ENCODE measurements around the gene SLC5A6.

The SLC5A6 gene

DNA sequence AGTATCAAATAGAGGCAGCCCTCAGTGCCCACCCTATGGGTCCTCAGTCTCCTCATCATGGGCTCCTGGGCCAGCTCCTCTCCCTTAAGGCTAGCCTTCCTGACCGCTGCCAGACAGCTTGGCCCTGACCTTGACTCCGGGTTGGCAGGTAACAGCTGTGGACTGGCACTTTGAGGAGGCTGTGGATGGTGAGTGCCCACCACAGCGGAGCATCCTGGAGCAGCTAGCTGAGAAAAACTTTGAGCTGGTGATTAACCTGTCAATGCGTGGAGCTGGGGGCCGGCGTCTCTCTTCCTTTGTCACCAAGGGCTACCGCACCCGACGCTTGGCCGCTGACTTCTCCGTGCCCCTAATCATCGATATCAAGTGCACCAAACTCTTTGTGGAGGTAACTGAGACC is 24.1 kb upstream of the SLC5A6 start:
- no peak for FAIRE-seq

DNA sequence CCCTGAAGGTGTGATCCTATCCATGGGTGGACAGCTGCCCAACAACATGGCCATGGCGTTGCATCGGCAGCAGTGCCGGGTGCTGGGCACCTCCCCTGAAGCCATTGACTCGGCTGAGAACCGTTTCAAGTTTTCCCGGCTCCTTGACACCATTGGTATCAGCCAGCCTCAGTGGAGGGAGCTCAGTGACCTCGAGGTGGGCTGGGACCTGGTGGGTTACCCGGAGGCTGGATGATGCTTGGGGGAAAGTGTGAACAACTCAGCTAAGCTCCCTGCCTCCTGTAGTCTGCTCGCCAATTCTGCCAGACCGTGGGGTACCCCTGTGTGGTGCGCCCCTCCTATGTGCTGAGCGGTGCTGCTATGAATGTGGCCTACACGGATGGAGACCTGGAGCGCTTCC is 21.3 kb upstream of the SLC5A6 start:
- no peak for FAIRE-seq

DNA sequence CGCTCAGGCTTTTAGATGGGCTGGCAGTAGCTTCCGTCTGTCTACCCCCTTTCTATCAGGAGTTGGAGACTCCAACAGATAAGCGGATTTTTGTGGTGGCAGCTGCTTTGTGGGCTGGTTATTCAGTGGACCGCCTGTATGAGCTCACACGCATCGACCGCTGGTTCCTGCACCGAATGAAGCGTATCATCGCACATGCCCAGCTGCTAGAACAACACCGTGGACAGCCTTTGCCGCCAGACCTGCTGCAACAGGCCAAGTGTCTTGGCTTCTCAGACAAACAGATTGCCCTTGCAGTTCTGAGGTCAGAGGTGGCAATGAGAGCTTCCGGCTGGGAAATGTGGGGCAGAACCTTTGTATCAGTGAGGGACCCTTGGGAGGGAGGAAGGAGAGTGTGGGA is 19.9 kb upstream of the SLC5A6 start:
- FAIRE-seq, result no peak

DNA sequence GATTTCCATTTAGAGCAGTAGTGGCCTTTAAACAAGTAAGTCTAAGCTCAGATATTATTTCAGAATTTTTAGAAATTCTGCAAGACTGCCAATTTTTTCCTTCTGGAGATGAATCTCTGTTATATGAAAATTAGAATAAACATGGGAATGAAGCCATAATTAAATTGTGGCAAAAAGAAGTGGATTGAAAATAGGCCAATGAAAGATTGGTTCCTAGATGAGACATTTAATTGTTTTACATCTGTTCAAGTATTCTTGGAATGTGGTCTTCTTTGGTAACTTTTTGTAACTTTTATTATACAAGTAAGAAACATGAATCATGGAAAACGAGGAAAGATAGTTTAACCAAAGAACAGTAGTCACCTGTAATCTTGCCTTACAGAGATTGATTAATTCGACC is 15.4 kb upstream of the SLC5A6 start:
- FAIRE-seq, result no peak

DNA sequence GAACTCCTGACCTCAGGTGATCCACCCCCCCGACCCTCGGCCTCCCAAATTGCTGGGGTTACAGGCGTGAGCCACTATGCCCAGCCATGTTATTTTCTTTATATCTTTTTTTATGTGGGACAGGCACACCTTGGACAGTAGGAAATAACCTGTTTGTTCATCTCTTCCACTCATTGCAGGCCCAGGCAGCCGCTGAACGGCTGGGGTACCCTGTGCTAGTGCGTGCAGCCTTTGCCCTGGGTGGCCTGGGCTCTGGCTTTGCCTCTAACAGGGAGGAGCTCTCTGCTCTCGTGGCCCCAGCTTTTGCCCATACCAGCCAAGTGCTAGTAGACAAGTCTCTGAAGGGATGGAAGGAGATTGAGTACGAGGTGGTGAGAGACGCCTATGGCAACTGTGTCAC is 13.5 kb upstream of the SLC5A6 start:
- no peak for FAIRE-seq

DNA sequence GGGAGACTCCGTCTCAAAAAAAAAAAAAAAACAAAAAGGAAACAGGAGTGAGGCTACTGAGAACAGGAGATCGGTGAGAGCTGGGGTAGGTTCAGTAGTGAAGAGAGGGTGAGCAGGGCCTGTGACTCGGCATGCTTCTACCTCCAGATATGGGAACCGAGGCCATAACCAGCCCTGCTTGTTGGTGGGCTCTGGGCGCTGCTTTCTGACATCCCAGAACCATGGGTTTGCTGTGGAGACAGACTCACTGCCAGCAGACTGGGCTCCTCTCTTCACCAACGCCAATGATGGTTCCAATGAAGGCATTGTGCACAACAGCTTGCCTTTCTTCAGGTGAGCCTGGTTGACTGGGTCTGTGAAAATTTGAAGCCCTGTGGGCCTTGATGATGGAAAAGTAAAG is 11.3 kb upstream of the SLC5A6 start:
- no peak for FAIRE-seq

DNA sequence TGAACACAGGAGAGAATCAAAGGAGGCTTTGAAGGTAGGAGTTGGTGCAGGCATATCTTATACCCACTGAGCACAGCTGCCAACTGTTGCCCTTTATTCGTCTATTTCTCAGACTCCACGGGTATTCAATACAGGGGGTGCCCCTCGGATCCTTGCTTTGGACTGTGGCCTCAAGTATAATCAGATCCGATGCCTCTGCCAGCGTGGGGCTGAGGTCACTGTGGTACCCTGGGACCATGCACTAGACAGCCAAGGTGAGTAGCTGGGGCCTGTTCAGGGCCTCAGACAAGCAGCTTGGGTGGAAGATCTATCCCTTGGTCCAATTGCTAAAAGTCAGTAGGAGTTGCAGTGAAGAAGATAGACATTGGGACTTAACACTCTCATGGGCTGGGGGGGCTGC is 10.3 kb upstream of the SLC5A6 start:
- no peak for FAIRE-seq

DNA sequence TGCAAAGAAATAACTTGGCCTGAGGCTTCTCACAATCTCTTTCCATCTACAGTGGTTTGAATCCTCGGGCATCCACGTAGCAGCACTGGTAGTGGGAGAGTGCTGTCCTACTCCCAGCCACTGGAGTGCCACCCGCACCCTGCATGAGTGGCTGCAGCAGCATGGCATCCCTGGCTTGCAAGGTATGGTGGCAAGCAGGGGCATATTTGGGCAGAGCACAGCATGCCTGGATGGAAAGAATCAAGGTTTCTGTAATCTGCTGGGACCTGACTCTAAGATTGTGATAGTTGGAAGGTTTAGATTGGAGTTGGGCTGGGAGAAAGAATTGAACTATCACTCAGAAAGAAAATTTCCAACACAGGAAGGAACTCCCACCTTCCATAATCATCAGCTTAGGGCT is 9.1 kb upstream of the SLC5A6 start:
- no peak for FAIRE-seq

DNA sequence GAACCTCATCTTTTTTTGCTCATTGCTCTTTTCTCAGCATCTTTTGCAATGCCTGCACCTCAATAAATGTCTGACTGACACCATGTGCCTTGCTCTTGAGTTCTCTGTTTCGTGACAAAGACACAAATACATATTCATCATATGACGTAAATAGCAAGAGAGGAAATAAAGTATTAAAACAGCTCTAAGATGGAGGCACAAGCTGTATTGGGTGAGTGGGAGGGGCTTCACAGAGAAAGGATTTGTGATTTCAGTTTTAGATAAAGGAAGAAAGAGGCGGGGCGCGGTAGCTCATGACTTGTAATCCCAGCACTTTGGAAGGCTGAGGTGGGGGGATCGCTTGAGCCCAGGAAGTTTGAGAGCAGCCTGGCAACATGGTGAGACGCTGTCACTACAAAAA is 8.0 kb upstream of the SLC5A6 start:
- FAIRE-seq, result no peak

DNA sequence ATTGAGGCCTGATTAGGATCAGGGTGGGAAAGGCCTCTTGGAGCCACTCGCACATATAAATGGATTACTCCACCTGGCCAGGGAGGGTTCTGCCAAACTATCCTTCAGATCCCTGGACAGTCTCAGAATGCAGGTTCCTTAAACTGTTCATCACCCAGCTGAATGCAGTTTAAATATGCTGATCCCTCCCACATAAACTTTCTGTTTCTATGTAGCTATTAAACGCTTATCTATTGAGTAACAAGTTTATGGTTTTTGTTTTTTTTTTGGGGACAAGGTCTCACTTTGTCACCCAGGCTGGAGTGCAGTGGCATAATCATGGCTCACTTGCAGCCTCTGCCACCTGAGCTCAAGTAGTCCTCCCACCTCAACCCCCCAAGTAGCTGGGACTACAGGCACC is 7.0 kb upstream of the SLC5A6 start:
- no peak for FAIRE-seq

DNA sequence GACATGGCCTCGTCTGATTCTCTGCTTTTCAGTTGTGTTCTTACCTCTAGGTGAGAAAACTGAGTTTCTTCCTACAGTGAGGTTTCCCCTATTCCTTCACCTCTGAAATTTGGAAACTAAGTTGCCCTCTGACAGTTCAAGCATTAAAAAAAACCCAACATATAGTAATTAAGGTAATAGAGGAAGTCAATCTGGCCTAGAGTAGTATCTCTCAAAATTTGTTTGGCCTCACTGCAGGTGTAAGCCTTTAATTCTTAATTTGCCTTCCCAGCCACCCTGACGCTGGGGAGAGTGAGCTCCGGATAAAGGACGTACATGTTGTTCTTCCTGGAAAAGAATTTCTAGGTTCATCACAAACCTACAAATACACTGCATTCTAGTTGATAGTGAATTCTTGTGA is 6.5 kb upstream of the SLC5A6 start:
- no peak for FAIRE-seq

DNA sequence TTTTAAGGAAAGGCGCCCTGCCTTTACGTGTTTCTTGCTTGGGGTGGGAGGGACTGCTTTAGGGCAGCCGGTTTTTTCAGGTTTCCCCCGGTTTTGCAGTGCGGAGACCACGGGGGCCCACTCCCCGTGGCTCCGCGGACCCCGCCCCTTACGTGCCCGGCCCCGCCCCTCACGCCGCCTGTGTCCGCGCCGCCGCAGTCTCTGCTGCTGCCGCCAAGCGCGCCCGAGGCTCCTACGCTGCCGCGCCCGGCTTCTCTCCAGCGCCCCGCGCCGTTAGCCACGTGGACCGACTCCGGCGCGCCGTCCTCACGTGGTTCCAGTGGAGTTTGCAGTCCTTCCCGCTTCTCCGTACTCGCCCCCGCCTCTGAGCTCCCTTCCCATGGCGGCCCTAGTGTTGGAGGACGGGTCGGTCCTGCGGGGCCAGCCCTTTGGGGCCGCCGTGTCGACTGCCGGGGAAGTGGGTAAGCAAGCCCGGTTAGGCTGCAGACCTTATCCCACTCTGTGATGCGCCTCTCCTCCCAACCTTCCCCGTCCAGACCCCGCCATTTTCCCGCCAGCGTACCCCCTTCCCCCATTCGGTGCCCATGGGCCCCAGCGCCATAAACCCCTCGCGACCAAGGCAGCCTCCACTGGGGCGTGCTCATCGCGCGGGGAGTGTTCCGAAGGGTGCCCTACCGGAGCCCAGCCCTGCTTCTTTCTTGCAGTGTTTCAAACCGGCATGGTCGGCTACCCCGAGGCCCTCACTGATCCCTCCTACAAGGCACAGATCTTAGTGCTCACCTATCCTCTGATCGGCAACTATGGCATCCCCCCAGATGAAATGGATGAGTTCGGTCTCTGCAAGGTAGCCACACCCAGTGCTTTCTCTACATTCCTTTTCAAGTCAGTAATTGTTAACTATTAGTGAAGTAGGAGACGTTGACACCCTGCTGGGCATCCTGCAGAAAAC is 5.4 kb upstream of the SLC5A6 start, which contains the start of gene CAD:
Gene CAD (plus strand): TSS at position 197 of the 949 bp plus-strand sequence. CDS start 183 bp downstream, at position 380.
- no peak for FAIRE-seq

DNA sequence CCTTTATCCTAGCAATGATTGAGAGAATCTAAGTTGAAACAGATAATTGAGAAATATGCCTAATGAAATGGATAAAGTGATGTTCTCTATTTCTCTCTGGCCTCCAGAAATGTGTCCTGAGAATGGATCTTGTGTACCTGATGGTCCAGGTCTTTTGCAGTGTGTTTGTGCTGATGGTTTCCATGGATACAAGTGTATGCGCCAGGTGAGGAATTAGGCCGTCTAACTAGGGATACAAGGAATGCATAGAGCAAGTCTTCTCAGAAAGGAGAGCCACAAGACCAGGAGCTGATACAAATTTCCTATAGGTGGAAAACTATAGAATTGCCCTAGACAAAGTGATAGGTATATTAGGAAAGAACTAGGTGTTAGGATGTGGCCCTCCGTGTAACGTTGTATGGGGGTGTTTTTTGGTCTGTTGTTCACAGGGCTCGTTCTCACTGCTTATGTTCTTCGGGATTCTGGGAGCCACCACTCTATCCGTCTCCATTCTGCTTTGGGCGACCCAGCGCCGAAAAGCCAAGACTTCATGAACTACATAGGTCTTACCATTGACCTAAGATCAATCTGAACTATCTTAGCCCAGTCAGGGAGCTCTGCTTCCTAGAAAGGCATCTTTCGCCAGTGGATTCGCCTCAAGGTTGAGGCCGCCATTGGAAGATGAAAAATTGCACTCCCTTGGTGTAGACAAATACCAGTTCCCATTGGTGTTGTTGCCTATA is 4.5 kb upstream of the SLC5A6 start:
- no peak for FAIRE-seq

DNA sequence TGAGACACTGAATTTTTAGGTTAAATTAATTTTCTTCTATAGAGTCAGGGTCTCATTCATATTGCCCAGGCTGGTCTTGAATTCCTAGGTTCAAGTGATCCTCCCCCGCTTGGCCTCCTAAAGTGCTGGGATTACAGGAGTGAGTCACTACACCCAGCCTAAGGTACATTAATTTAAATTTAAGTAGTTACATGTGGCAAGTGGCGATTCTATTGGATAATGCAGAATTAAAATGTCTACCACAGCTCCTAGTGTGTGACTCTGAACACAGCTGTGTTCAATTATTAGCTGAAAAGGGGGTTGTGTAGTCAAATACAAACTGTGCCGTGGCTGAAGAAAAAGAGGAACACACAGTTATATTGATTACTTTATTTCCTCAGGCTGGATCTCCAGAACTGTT is 2.9 kb upstream of the SLC5A6 start:
- no peak for FAIRE-seq

DNA sequence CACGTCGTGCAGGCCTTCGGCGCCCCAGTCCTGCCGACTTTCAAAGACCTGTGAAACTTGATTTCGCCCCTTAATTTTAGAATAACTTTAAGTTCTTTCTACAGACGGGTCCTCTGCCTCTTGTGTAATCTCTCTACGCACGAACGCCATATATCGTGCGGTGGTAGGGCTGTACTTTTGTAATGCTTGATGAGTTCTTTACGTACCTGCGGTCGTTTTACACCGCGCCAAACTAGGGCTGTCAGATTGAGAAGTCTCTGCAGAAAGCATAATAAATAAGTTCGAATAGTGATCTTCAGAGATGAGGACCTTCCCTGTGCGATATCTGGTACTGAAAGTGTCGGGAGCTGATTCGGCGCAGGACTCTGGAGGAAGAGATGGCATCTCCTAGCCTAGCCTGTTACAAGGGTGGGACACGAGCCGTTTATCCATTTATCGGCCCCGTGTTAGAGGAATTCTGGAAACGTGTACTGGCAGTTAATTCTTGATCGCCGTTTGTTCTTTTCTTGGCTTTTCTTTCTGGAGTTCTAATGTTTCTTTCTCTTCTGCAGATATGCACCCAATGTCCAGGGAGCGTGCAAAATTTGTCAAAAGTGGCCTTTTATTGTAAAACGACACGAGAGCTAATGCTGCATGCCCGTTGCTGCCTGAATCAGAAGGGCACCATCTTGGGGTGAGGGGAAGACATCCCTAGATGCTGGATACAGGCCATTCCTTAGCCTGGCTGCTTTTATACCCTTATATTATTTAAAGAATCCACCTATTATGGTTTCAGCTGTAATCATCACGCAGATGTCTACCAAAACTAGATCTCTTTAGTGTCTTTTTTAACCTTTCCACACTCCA is 781 bp upstream of the SLC5A6 start:
- no peak for FAIRE-seq

DNA sequence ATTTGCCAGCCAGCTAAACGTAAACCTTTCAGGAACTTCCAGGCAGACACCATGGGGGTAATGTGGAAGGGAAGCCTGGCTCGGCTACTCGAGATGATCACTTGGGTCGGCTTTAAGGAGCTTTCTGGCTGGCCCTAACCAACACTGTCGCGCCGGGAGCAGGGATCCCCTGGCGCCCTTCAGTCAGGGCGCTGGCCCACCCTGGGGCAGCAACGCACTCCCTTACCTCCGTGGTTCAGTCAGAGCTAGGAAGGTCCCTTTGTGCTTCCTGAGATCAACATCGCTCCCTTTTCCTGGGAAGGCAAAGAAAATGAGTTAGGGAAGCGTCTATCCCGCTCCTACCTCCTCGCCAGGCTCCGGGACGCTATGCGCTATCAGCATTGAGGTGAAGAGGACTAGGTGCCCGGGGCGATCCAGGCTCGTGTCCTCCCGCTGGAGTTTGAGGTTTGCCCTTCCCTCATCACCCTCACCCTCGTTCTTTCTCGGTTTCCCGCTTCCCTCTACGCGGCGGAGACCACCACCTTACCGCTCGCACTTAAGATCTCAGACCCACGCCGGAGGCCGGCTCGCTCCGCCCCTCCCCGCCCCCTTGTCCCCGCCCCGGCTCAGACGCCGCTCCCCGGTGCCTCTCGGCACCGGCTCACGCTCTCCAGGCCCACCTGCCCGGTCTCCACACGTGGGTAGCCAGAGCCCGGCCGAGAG is 676 bp downstream of the SLC5A6 start:
- no peak for FAIRE-seq

DNA sequence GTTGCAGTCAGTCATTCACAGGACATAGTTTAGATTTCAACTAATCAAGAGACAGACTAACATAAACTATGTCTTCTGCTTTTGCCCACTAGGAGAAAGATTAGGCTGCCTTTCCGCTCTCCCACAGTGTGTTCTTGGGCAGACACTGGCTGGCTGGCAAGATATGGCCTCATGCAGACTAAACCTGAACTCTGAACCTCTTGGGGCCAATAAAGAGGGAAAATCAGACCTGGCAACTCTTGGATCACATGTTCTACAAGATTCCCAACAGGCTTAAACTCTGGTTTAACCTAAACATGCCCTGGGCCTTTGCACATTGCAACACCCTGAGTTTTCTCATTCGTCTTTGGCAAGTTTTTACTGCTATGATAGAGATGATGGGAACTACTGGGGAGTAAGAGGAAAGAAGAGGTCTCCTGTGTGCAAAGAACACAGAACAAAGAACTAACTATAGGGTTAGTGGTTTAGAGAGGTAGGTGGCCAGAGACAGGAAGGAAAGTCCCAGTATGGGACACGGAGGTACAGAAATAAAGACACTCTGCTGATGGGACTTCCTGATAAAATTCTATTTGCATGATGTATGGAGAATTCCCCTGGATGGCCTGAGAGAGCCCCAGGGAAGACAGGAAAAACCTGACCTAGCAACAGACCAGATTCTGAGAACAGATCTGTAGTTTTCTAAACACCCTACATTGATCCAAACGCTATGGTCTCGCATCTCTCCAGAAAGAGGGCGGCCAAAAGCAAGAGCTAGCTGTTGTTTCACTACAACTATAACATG is 2.3 kb downstream of the SLC5A6 start:
- FAIRE-seq, result no peak

DNA sequence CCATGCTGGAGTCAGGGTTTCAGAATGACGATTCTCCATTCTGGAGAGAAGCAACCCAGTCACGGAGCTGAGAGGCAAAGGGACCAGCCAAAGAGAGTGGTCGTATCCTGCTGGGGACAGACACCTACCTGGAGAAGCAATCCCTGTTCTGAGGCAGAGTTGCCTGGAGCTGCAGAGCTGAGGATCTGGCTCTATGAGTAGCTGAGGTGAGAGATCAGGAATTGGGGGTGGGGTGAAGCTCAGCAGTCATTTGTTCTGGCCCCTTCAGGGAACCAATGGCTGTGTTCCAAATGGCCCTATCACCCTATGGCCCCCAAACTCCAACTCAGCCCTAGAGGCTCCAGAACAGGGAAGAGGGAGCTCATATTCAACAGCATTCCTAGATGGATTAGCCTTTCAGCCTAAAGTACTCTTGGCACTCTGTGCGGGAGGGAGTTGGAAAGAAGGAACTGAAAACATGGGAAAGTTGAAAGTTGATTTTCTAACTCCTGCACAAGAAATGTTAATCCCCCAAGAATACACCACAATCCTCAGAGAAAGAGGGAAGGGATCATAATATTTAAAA is 3.5 kb downstream of the SLC5A6 start:
- no peak for FAIRE-seq

DNA sequence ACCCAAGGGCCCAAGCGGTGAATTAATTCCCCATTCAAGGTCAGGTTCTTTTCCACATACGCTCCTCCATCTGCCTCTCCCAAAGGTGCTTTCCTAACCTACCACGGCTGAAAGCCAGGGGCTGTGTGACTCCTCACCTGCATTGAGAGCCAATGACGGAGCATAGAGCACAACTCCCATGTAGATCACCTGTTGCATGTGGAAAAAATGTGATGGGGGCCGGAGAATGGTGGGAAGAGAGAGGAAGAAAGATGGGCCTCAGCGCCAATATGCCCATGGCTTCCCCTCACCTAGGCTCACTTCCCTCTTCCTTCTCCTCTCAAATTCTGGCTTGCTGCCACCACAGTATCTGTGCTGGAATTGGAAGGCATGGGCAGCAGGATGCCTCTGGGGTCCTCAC is 5.7 kb downstream of the SLC5A6 start:
- FAIRE-seq, result no peak

DNA sequence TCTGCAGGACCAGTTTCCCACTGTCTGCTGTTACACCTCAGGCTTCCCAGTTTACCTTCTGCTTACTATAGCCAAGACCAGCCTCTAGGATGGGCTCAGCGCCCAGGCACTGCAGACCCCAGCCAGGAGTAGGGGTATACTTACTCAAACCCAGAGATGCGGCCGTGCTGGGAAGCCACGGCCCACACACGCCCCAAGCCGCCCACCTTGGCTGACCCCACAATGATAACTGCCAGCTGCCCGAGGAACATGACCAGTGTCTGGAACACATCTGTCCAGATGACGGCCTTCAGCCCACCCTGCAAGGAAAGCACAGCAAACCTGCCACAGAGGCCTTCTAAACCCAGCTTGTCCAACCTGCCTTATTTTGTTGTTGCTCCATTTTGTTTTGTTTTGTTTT is 6.9 kb downstream of the SLC5A6 start:
- no peak for FAIRE-seq

DNA sequence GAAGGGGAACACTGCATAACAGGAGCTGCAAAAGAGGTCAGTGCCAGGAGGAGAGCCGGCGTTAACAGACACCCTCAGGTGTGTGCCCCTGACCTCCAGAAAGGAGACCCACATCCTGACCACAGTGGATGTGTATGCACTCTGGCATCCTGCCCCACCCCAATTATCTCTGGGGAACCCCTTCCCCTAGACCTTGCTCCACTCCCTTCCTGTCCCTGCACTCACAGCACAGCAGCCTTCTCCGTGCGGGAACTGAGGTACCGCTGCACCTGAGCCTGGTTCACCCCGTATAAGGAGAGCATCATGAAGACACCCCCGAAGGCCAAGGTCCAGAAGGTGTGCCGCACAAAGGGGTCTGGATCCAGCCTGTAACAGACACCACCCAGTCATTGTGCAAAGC is 7.5 kb downstream of the SLC5A6 start:
- FAIRE-seq, result no peak

All from endometrium (tissue), 2 donors.